NCI-H1092 (cell line): ENCODE results near the gene CRY1.
"Not testable (repeated sequence)": the region's sequence is repeated elsewhere in the genome, so short reads cannot be mapped to it uniquely, and the experiment has no call there.

Source experiments
- DNase-seq: peaks from one replicate; lab custom pipeline; 2025; lab: John Stamatoyannopoulos, UW

CRY1 gene

DNA sequence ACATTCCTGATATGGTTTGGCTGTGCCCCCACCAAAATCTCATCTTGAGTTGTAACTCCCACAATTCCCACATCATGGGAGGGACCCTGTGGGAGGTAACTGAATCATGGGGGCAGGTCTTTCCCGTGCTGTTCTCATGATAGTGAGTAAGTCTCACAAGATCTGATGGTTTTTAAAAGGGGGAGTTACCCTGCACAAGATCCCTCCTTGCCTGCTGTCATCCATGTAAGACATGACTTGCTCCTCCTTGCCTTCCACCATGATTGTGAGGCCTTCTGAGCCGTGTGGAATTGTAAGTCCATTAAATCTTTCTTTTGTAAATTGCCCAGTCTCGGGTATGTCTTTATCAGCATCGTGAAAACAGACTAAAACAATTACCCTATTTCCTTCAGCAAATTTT is 90.7 kb downstream of the CRY1 start:
- DNase-seq = not testable (repeated sequence)

DNA sequence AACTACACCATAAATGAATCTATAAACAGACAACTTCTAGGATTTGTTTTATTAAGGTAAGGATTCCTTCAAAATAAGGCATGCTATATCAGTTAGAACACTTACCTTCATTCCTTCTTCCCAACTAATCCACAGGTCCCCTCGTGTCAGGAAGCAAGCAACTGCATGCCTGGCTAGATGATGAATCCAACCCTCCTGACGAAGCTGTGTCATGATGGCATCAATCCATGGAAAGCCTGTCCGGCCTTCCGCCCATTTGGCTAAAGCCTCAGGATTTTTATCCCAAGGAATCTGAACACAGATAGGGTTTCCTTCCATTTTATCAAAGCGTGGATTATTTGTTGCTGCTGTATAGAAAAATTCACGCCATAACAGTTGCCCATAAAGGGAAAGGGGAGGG is 93.9 kb downstream of the CRY1 start:
- no peak for DNase-seq

DNA sequence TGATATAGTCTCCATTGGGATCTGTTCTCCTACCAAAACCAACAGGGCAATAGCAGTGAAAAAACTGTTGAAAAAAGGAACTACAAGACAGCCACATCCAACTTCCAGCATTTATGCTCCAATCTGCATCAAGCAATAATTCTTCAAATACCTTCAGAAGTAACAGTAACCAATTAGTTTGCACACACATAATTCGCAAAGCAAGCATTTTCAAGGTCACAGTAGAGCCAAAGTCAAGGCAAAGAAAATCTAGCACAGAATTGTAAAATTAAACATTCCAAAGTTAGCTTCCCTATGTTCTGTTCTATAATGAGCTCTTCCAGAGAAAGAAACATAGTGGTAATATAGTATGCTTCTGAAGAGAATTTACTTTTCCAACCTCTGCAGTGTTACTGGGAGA is 95.4 kb downstream of the CRY1 start:
- no peak for DNase-seq

DNA sequence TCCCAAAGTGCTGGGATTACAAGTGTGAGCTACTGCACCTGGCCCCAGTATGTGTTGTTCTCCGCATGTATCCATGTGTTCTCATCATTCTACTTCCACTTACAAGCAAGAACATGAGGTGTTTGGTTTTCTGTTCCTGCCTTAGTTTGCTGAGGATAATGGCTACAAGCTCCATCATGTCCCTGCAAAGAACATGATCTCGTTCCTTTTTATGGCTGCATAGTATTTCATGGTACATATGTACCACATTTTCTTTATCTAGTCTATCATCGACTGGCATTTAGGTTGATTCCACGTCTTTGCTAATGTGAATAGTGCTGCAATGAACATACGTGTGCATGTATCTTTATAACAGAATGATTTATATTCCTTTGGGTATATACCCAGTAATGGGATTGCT is 97.2 kb downstream of the CRY1 start:
- DNase-seq = not testable (repeated sequence)

DNA sequence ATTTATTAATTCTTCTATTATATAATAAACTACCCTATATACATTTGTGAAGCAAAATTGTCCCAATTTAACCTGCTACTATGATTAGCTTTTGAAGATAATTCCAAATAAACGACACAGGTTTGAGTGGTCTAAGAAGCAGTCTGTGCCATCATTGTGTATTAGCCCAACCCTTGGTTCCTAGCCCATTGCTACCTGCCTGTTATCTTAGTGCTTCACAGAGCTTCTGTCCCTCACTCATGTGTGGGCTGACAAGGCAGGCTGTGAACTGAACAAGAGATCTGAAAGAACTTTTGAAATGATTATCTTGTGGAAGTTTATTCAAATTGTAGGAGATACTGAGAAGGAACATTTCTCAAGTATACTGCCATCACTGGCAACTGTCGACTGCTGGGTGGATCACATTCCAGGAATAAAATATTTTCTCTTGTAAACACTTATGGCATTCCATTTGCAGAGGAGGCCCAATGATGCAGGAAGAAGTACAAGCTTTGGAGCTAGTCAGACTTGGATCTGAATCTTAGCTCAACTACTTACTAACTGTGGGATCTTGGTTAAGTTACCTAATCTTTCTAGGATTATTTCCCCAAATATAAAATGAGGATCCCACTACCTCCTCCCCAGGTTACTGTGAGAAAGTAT is 98.6 kb downstream of the CRY1 start:
- DNase-seq = no peak

DNA sequence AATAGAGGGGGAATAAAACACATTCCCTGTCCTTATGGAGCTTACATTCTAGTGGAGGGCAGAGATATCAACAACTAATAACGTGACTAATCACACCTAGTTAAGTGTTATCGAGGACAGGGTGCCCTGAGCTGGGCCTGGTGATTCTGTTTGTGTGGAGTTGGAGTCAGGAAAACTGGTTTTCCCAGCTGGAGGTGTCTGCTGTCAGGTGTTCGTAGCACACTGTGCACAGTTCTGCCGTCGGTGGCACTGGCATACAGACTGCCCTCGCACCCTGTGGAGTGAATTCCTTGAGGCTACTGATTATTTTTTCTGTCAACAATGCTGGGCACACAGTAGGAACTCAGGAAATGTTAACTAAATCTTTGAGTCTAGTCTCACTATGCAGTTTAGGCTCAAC is 105.5 kb downstream of the CRY1 start:
- no peak for DNase-seq

DNA sequence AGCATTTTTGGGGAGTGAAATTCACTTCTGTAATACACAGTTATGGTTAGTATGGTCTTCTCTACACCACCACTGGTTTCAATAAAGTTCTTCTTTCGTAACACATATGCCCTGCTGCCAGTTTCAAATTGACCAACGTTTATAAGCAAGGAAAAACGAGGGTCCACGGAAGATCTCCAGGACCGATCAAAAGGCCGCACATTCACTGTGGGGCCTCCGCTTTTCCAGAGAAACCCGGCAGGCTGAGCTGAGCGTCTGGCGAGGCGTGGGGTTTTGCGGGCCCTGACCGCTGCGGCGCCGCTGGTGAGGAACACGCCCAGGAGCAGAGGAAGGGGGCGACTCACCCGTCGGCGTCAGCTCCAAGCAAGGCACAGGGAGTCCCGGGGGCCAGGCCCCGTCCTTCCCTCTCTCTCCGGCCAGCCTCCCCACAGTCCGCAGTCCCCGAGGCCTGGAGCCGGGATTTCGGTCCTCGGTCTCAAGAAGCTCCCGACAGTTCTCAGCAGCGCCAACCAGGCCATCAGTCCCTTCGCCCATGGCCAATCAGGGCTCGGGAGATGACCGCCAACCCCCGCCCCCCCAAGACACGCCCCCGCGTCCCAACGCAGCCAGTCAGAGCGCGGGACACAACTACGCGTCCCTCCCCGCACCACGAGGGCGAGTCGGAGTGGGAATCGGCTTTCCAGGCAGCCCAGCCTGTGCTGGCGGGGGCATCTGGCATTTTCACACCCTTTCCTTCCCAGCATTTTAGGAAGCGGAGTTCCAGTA is 106.5 kb downstream of the CRY1 start, which contains the start of gene MTERF2:
Gene MTERF2, minus strand, starts transcription at position 522 of the 765 bp plus-strand sequence. CDS start 8,432 bp downstream, outside the sequence.
- peak; percentile 85 for DNase-seq

DNA sequence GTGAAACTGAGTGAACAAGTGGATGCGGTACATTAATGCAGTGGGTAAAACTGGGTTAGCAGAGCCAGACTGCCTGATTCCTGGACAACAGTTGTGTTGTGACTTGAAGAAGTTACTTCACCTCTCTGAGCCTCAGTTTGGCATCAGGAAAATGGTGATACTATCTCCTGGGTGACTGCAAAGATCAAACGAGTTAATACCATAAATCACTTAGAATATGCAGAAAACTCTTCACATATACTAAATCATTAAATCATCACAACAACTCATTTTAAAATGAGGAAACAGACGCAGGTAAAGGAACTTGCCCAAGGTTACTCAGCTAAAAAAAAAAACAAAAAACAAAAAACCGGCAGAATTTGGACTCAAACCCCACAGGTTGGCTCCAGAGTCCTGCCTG is 107.2 kb downstream of the CRY1 start:
- DNase-seq = no peak

DNA sequence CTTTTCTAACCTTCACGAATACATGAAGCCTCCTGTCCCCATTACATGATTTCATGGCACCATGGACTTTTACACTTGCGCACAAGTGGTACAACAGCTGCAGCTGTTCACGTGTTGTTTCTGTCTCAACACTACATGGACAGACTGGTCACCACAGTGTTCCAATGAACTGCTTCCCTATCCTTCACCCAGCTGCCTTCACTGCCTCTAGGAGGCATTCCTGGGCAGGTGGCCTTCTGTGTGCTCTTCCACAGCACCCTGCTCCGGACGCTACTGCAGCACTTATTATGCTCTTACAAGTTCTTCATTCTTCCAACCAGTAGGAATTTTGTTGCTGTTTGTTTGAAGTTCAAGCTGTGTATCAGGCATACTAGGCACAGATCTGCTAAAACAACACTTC is 107.9 kb downstream of the CRY1 start:
- DNase-seq = no peak

- DNase-seq = no peak
These were observed 108.7 kb downstream of the CRY1 start for GRCh38 chr12:106984588-106985137.

GRCh38 chr12:106982229-106982628 is 111.1 kb downstream of the CRY1 start:
- DNase-seq = no peak

- DNase-seq = no peak
These were observed 111.6 kb downstream of the CRY1 start for GRCh38 chr12:106981788-106982187.

DNA sequence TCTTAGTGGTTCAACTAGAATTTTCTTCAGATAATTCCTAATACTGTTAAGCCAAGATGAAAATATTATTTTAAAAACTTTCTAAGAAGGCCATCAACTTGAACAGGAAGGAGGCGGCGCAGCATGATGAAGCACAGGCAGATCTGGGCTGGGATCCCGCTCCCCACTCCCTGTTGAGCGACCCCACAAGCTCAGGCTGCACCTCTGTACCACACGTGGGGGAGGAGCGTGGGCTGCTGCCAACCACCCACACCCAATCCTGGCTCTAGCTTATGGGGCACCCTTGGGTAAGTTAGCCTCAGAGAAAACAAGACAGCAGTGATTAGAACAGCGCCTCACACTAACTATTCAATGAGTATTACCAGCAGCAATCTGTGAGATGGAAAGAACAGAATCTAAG is 112.4 kb downstream of the CRY1 start:
- no peak for DNase-seq

DNA sequence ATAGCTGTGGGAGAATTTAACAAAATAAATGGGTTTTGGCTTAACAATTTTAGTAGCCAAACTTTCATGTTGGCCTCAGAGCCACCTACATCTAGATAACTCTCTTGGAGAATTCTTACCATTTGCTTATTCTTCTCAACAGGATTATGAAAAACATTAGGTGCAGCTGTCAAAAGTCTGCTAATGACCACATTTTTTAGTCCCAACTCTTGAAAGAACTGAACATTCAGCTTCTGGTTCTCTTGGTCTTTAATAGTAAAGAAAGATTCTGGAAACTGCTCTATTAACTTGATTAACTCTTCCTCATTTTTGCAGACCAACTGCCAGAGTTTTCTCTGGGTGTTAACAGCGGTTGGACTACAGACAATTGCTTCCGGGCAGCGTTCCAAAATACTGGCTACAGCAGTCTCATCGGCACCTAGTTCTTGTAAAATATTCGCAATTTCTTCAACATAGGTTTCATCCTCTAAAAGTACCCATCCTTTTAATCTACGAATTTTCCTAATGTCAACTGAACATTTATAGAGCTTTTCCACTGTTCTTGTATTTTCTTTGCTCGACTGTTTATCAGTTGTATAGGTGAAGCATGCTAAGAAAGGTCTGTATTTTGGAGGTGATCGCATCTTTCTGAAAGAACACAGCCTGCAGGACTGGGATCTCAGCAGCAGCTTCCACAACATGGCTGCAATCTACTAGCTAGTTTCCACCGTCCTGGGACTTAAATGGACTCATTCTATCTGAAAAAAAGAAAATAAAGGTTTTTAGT is 115.1 kb downstream of the CRY1 start:
- peak; percentile 57 for DNase-seq

GRCh38 chr12:106976668-106977067 is 116.7 kb downstream of the CRY1 start:
- no peak for DNase-seq

DNA sequence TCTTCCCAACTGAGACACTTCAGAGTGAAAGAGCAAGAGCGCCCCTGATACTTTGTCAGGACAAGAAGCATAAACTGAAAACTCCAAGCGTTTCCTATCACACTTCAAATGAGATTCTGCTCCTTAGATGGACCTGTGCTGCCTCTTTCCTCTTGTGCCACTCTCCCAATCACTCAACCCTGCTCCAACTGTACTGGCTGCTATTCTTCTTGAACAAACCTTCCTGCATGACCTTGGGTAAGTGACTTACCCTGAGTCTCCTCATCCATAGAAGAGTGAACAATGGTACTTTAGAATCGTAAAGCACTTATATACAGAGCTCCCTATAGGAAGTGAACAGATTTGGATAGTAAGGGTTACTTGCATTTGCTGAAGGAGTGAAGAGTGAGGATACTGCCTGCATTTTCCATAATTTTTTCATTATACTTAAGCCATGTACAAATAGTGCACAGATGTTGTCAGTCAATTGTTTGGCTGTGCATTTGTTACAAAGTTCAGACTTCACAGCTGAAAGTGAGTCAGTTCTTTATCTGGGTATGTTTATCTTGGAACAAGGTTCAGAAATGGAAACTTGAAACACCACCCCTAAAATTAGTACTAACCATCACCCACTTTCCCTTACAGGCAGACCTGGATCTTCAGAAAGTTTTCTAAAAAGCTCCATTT is 117.2 kb downstream of the CRY1 start:
- DNase-seq = no peak

DNA sequence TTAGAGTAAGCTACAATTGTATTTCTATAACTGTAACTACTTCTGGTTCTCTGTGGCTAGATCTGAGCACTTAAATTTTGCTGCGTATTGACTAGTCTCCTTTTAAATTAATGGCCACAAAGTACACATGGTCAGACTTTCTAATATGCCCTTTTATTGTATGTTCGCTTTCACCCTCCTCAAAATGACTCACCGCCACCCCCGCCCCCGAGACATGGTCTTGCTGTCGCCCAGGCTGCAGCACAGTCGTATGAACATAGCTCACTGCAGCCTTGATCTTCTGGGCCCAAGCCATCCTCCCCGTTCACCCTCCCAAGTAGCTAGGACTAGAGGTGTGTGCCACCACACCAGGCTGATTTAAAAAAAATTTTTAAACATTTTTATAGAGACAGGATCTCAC is 118.3 kb downstream of the CRY1 start:
- DNase-seq = no peak

- no peak for DNase-seq
These were observed 118.8 kb downstream of the CRY1 start for GRCh38 chr12:106974511-106974910.

DNA sequence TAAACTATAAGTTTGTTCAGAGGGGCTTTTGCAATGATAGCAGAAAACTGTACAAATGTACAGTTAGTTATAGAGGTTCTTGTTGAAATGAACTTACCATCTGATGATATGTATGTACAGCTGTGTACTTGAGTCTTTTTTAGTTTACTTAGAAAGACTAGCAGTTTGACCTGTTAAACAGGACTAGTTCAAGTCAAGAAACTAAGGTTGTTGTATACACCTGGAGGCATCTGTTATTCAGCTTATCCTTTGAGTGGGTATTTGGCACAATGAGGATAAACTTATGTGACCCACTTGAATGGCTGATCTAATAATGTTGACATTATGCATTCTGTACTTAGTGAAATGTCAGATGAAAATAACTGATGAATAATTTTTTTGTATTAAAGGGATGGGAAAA is 119.8 kb downstream of the CRY1 start:
- no peak for DNase-seq

- no peak for DNase-seq
These were observed 122.3 kb downstream of the CRY1 start for GRCh38 chr12:106971065-106971464.

DNA sequence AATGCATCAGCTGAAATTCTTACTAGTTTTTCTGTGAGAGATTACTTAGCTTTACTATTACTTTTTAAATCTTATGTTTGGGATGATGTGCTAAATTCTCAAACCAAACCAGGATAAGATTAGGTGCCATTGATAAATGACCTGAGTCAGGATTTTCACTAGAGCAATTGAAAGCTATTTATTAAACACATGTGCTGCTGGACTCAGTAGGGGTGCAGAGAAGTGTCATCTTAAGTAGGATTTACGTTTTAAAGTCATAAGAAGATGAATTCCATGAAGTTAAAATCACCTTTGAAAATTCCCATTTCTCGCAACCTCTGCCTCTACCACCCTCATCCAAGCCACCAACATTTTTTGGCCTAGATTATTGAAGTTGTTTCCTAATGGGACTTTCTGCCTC is 128.8 kb downstream of the CRY1 start:
- no peak for DNase-seq

DNA sequence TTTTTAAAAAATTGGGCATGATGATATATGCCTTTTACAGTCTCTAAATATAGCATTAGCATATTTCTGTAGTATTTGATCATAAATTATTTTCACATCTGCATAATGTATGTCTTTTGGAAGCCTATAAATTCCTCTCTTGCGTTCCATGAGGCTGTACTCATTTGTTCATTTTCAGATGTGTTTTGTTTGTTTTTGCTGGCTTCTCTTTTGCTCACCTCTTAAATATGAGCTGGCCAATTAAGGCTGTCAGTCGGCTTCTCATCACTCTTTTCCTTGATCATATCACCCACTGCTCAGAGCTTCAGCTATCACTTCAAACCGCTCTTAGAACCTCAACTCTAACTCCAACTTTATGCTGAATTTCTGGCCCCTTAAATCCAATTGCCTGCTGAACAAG is 131.1 kb downstream of the CRY1 start:
- no peak for DNase-seq
